Ramos (cell line): ENCODE measurements around the gene PHLDB1.
"Not testable (repeated sequence)": the region's sequence is repeated elsewhere in the genome, so short reads cannot be mapped to it uniquely, and the experiment has no call there.

Source experiments
- in situ Hi-C: fragments of 300-500 bp; cut with MboI; formaldehyde crosslinking; loops from one replicate; pipeline ENCODE4 v1.14.3; 2022; ENCODE audit warnings: low sequenced_read_pairs; ENCODE audit not compliant: unreplicated experiment

The PHLDB1 gene

DNA sequence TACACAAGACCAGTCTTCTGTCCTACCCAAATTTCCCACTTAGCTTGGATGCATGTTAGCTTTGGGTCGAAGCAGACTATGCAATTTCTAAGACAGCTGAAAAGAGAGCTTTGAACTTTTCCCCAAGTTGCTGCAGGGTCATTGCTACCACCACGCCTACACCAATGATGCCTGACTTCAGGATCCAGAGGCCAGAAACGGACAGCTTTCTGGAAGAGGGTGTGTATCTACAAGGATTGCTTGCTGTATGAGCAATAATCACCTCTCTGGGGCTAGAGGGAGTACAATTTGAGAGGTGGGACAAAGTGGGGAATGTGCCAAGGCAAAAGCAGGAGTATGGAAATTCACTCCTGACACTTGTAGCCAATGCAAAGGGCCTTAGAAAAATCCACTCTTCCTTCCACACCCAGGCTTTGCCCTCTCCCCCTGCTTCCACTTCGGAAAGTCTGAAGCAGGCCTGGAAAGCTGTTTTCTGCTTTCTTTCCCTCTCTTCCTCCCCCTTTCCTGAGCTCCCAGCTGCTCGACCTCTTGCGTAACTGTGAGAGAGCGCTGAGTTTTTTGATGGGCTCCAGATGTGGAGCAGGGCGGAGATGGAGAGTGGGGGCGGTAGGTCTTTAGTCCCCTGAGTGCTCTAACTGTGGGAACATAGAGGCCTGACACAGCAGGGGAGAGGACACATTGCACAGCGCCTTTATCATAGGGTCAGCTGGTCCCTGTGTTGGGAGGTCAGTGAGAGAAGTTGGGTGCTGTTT lies 2.1 kb upstream of the PHLDB1 start:
- in situ Hi-C loops = no loop called here

DNA sequence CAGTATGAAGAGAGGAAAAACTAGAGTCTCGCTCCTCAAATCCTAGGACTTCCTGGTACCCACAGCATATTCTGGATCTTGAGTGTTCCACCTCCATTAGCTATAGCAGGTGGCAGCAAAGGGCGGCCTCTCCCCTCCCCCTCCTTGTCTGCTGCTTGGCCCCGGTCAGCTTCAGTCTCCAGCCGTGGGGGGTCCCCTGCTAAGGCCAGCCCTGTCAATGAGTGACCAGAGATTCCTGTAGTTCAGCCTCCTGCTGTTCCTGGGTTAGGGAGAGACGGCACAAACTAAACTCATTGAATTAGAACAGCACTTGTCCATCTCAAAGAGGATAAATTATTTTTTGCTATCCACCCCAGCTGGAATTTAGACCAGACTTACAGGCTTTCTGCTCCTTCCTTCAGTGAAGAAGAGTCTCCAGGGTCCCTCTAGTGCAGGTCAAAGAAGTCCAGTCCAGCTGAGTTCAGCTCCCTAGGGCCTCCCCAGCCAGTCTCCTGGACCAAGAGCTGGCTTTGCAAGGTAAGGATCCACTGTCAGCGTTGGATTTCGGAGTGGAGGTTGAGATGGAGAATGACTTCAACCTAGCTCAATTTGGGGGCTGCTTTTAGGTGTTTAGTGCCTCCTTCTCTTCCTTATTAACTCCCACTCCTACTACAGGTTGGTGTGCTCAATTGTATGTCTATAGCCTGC lies 1.1 kb upstream of the PHLDB1 start:
- in situ Hi-C loops = no loop called here

- in situ Hi-C loops = no loop called here
Observed at GRCh38 chr11:118606844-118607228, 579 bp upstream of the PHLDB1 start.

DNA sequence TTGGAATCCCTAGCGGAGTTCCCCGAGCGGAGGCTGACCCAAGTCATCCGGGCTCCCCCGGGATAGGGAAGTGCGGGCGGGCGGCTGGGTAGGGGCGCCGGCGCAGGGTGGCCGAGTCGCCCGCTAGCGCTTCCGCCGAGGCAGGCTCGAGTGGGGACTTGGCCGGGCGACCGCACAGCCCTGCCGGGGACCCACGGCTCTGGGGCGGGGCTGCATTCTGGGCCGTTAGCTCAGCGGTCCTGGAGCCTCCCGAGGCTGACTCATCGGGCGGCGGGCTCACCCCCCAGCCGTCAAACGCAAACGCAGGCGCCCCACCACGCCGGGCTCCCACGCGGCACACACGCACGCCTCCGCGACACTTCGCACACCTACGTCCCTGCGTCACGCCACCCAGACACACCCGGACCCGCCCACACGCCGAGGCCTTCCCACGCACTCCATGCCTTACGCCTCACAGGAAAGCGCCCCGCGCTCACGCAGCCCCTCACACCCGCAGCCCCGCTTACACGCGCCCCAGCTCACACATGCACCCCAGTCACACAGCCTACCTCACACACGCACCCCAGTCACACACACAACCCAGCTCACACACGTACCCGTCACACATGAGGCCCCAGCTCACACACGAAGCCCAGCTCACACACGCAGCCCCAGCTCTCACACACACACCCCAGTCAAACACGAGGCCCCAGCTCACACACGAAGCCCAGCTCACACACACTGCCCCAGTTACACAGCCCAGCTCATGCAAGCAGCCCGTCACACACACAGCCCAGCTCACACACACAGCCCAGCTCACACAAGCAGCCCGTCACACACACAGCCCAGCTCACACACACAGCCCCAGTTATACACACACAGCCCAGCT lies 1.2 kb downstream of the PHLDB1 start:
- in situ Hi-C loops = no loop called here

DNA sequence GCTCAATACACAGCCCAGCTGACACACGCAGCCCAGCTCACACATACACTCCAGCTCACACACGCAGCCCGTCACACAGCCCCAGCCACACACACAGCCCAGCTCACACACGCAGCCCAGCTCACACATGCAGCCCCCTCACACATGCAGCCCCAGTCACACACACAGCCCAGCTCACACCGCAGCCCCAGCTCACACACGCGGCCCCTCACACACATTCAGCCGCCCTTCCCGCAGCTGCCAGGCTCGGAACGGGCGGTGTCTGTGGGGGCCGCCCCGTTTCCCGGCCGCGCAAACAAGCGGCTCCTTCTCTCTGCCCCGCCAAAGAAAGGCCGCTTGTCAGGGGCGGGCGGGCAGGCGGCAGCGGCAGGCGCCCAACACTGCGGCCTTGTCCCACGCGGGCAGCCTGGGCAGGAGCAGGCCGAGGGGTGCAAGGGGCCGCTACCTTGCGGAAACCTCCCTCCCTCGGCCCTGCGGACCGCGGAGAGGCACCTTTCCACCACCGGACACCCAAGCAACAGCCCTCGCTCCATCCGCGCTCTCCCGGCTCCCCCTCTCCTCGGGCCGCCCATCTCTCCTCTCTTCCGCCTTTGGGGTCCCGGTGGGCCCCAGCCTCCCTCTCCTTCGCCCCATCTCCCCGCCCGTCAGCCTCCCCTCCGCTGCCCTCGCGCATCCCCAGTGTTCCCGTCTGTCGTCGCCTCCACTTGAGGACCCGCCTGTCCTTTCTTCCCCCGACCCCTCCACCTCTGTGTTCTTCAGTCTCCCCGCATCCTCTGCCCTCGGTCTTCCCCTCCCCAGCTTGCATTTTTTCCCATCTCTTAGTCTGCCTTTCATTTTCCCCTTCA lies 2.2 kb downstream of the PHLDB1 start:
- in situ Hi-C loops = no loop called here

DNA sequence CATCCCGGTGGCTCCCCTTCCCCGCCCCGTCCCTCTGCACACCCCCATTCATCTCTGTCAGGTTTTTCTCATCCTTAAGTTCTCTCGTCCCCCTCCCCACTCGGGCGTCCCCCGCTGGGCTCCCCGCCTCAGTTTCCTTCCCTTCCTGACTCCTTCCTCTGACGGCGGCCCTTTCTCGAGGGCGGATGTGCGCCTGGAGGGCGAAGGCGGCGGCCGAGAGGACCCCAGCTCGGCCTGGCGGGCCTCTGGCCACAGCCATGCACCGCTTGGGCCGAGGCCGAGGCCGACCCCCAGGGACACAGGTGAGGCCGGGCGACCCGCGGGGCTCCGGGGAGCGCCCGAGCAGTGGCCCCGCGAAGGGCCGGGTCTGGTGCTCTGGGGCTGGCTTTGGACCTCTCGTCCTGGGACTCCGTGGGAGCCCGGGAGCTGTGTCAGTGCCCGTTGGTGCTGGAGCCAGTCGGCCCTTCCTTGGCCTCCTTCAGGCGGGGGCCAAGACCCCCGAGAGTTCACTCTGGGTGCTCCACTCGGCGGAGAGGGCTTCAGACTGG lies 2.9 kb downstream of the PHLDB1 start:
- in situ Hi-C loops = no loop called here

GRCh38 chr11:118610773-118611432 lies 3.5 kb downstream of the PHLDB1 start:
- in situ Hi-C loops = no loop called here

GRCh38 chr11:118611433-118611795 lies 4.0 kb downstream of the PHLDB1 start:
- in situ Hi-C loops = not testable (repeated sequence)

- in situ Hi-C loops = no loop called here
Observed at GRCh38 chr11:118612378-118612777, 5.0 kb downstream of the PHLDB1 start.

DNA sequence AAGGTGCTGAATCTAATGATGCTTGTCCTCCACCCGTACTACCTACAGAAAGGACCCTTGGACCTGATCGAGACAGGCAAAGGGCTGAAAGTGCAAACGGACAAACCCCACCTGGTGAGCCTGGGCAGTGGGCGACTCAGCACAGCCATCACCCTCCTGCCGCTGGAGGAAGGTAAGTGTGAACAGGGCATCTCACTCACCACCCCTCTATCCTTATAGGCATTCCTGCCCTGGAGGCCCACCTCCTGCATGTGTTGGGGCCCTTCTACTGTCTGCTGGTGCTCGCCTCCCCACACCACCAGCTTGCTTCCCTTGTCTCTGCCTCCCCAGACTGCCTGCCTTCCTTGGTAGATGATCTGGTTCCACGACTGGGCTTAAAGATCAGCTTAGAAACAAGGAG lies 7.1 kb downstream of the PHLDB1 start:
- in situ Hi-C loops = no loop called here

DNA sequence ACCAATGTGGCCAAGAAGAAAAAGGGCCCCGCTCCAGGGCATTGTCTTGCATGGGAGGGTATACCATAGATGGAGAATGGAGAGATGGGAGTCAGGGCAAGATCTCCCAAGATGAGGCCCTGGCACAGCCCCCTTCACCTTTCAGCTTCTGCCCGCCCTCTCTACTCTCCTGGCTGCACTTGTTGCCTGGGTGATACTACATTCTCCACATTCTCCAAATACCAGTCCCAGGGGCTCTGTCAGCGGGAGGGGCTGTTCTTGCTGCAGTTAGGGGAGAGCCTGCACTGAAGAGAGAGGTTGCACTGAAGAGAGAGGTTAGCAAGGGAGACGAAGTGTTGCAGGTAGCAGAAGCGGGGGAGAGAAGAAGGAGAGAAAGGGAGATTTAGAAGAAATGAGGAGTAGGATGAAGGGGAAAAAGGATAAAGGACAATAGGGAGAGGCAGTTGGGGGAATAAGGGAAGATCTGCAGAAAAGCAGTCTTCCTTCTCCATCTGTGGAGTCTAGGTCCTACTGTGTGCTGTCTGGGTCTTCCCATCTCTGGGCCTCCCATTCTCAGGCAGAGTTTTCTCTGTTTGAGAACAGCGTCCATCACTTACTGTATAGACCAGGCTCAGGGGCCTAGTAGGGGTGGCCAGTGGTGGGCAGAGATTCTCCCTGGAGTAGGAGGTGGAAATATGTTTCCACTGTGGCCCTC lies 8.0 kb downstream of the PHLDB1 start:
- in situ Hi-C loops = no loop called here

GRCh38 chr11:118615976-118616371 lies 8.6 kb downstream of the PHLDB1 start:
- in situ Hi-C loops = no loop called here

GRCh38 chr11:118618115-118618990 lies 10.9 kb downstream of the PHLDB1 start:
- in situ Hi-C loops = no loop called here

DNA sequence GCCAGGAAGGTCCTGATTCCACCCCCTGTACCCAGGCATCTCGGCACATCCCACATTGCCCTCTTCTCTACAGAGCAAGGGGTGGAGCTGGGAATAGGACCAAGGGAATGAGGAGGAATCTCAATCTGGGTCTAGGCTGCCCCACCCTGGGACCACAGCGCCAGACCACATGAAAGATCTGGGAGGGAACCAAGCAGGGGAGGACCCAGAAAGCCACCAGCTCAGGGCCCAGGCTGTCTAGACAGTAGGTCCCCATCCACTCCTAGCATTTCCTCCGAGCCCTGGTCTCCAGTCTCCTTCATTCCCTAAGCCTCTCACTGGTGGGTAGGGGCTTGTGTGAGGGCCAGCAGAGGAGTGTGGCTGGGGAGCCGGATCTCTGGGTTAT lies 11.6 kb downstream of the PHLDB1 start:
- in situ Hi-C loops = no loop called here

DNA sequence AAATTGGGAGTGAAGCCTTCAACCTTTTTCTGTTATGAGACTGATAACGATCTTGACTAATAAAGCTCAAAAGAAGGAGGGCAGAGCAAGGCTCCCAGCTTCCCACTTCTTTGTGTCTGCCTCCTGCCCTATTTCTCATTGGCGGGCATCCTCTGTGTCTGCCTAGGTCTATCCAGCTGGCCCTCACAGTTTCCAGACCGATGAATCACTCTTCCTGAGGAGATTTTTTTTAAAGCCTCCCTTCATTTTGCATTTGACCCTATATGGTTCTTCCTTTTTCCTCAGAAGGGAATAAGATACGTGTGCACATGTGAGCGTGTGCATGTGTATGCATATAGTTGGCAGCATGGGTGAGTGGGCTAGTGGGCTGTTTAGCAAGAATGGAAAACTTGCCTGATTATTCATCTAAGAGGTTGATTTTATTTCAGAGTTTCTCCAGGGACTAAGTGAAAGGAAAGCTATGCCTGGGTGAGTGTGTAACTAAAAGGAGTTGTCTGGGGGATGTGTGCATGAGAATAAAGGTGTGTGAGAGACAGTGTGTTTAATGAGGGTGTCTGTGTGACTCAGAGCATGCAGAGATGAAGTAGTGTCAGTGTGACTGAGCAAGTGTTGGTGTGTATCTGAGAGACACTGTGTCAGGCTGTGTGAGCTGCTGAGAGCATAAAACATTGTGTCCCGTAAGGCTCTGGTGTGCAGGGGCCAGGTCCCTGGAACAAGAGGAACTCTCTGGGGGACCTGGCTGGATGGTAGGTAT lies 12.2 kb downstream of the PHLDB1 start:
- in situ Hi-C loops = no loop called here

GRCh38 chr11:118620529-118621070 lies 13.2 kb downstream of the PHLDB1 start:
- in situ Hi-C loops = no loop called here
